Measurements from ENCODE around the gene NT5C. TPM values are rescaled to one million over a fixed set of nuclear protein-coding genes. Genes with fewer than 3 reads are reported as not detected.
"Not testable (repeated sequence)": the region's sequence is repeated elsewhere in the genome, so short reads cannot be mapped to it uniquely, and the experiment has no call there.

The NT5C gene
- total RNA-seq, 1 donor from 2014 or later: 57.1 TPM

DNA sequence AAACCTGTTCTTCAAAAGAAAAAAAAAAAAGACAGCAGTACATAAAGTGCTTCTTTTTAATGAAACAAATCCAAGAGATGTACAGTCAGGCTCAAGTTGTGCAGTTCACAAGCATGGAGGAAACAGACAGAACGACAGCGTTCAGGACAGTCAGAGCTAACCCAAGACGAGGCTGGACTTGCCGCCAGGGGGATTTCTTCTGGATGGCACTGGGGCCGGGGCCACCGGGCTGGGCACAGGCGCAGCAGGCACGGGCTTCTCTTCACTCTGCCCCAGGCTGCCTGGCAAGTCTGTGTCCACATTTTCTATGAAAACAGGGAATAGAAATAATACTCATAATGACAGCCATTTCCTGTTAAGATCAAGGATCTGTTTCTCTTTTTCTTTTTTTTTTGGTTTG is 4.4 kb upstream of the NT5C start:
- DNase-seq (ENCODE audit: low read depth) (peak; percentile 59), FAIRE-seq (no peak)
- H3K4me3 ChIP-seq (ENCODE audit: low read depth, low read length): no peak overlapping the region
- no peaks in the 10 kb centered on the region for H3K27me3 ChIP-seq (ENCODE audit: control insufficient read depth, insufficient read depth, low read length)
- TF ChIP-seq, protein P1, sequence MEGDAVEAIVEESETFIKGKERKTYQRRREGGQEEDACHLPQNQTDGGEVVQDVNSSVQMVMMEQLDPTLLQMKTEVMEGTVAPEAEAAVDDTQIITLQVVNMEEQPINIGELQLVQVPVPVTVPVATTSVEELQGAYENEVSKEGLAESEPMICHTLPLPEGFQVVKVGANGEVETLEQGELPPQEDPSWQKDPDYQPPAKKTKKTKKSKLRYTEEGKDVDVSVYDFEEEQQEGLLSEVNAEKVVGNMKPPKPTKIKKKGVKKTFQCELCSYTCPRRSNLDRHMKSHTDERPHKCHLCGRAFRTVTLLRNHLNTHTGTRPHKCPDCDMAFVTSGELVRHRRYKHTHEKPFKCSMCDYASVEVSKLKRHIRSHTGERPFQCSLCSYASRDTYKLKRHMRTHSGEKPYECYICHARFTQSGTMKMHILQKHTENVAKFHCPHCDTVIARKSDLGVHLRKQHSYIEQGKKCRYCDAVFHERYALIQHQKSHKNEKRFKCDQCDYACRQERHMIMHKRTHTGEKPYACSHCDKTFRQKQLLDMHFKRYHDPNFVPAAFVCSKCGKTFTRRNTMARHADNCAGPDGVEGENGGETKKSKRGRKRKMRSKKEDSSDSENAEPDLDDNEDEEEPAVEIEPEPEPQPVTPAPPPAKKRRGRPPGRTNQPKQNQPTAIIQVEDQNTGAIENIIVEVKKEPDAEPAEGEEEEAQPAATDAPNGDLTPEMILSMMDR (IDR thresholded peaks at IDR 0.05; ENCODE audit: insufficient read depth, low read length, severe bottlenecking): peak; percentile 70
- no peaks in the 10 kb centered on the region for H3K36me3 ChIP-seq (ENCODE audit: control insufficient read depth, insufficient read depth, low read length)

DNA sequence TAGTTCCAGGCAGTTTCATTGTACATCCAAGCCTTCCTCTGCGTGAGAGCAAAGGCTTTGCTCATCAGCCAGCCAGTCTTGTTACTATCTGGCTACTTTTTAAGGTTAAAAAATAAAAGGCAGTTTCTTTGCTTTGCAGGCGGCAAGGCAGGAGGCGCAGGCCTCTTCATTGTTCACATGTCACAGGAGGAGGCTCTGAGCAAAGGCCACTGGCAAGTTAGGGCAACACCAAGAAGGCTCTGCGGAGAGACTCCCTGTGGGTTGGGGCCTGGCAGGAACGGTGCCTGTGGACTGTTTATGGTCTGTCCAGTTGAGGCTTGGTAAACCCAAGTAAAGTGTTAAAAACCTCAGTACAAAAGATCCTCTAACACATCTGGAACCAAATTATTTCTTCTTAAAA is 3.9 kb upstream of the NT5C start:
- TF ChIP-seq, protein P1 (IDR thresholded peaks at IDR 0.05; ENCODE audit: insufficient read depth, low read length, severe bottlenecking): no peak
- no peaks in the 10 kb centered on the region for H3K27me3 ChIP-seq (ENCODE audit: control insufficient read depth, insufficient read depth, low read length)
- H3K36me3 ChIP-seq (ENCODE audit: control insufficient read depth, insufficient read depth, low read length): no peaks in the 10 kb centered on the region
- DNase-seq (ENCODE audit: low read depth): peak; percentile 41
- no peak overlapping the region for H3K4me3 ChIP-seq (ENCODE audit: low read depth, low read length)
- no peak for FAIRE-seq

DNA sequence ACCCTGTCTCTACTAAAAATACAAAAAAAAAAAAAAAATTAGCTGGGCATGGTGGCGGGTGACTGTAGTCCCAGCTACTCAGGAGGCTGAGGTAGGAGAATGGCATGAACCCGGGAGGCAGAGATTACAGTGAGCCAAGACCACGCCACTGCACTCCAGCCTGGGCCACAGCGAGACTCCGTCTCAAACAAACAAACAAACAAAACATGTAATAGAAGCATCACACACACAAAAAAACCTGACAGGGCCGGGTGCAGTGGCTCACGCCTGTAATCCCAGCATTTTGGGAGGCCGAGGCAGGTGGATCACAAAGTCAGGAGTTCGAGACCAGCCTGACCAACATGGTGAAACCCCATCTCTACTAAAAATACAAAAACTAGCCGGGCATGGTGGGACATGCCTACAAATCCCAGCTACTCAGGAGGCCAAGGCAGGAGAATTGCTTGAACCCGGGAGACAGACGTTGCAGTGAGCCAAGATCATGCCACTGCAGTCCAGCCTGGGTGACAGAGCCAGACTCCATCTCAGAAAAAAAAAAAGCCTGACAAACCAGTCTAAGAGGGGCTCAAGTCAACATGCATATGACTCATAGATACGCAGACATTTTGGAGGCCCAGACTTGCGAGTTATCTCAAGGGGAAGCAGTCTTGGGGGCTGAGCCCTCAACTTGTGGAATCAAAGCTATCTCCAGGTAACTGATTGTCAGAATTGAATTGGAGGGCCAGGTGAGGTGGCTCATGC is 2.2 kb upstream of the NT5C start:
- not testable (repeated sequence) for H3K27me3 ChIP-seq (ENCODE audit: control insufficient read depth, insufficient read depth, low read length); FAIRE-seq; H3K4me3 ChIP-seq (ENCODE audit: low read depth, low read length); H3K36me3 ChIP-seq (ENCODE audit: control insufficient read depth, insufficient read depth, low read length)
- peak; percentile 71 for DNase-seq (ENCODE audit: low read depth)

DNA sequence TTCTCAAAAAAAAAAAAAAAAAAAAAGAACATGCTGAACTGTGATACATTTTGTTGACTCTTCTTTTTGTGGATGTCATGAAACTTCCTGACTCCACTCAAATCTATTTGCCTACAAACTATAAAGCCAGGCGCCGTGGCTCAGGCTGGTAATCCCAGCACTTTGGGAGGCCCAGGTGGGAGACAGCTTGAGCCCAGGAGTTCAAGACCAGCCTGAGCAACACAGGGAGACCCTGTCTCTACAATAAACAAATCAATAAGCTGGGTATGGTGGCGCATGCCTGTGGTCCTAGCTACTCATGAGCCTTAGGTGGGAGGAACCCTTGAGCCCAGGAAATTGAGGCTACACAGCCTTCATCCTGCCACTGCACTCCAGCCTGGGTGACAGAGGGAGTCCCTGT is 1.5 kb upstream of the NT5C start:
- peaks cover 4% of the 10 kb centered on the region for H3K36me3 ChIP-seq (ENCODE audit: control insufficient read depth, insufficient read depth, low read length)
- DNase-seq (ENCODE audit: low read depth) (no peak), FAIRE-seq (no peak)
- no peaks in the 10 kb centered on the region for H3K27me3 ChIP-seq (ENCODE audit: control insufficient read depth, insufficient read depth, low read length)
- no peak overlapping the region for H3K4me3 ChIP-seq (ENCODE audit: low read depth, low read length)
- TF ChIP-seq, protein P1 (IDR thresholded peaks at IDR 0.05; ENCODE audit: insufficient read depth, low read length, severe bottlenecking): no peak

DNA sequence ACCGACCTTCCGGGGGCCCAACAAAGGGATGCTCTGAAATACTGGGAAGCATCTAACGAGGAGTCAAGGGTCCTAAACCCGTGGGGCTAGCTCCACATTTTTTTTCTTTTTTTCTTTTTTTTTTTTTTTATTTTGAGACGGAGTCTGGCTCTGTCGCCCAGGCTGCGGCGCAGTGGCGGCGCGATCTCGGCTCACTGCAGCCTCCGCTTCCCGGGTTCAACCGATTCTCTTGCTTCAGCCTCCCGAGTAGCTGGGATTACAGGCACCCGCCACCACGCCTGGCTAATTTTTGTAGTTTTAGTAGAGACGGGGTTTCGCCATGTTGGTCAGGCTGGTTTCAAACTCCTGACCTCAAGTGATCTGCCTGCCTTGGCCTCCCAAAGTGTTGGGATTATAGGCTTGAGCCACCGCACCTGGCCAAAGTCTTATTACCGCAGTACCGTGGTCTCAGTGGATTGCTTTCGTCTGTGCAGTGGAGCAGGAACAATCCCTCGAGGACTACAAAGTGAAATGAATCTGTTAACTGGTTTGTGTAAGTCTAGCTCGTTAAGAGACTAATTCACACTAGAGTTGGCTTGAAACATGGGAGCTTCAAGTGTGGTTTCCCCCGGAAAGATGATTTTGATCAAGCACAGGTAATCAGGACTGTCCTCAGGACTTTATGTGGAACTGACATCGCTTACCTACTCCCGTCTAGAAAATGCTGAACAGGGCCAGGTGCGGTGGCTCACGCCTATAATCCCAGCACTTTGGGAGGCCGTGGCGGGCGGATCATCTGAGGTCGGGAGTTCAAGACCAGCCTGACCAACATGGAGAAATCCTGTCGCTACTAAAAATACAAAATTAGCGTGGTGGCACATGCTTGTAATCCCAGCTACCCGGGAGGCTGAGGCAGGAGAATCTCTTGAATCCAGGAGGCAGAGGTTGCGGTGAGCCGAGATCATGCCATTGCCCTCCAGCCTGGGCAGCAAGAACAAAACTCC is 767 bp upstream of the NT5C start:
- DNase-seq (ENCODE audit: low read depth); H3K36me3 ChIP-seq (ENCODE audit: control insufficient read depth, insufficient read depth, low read length); FAIRE-seq; H3K27me3 ChIP-seq (ENCODE audit: control insufficient read depth, insufficient read depth, low read length): not testable (repeated sequence)
- H3K4me3 ChIP-seq (ENCODE audit: low read depth, low read length): peak overlapping the region; percentile 78

DNA sequence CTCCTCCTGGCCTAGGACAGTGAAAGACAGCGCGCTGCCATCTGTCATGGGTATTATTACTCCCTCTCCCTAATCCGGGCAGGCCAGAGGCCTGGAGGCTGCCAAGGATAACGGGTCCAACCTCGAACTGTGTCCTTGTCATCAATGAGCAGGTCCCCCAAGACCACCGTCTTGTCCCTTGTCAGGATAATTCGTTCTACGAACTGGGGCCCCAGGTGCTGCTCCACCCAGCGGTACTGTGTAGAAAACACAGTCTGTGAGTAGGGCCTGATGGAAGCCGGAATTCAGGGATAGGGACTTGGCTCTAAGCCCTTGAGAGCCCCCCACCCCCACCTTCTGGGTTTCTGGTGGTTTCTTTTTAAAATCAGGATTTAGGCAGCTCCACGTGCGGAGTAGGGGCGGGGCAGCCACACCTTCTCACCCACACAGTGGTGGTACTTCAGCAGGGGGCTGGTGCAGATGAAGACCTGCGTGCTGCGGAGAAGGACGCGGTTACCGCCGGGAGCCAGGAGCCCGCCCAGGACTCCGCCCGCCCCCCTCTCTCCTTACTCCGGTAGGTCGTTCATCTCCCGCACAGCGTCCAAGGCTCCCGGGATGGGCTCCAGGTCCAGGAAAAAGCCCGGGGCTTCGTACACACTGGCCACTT is 787 bp downstream of the NT5C start:
- FAIRE-seq: no peak

More for the DNA sequence above, 787 bp downstream of the NT5C start:
- no peaks in the 10 kb centered on the region for H3K27me3 ChIP-seq (ENCODE audit: control insufficient read depth, insufficient read depth, low read length)
- H3K36me3 ChIP-seq (ENCODE audit: control insufficient read depth, insufficient read depth, low read length): peaks cover 4% of the 10 kb centered on the region
- peak overlapping the region; percentile 78 for H3K4me3 ChIP-seq (ENCODE audit: low read depth, low read length)
- TF ChIP-seq, protein P1 (IDR thresholded peaks at IDR 0.05; ENCODE audit: insufficient read depth, low read length, severe bottlenecking): peak; percentile 64
- peak; percentile 43 for DNase-seq (ENCODE audit: low read depth)

Measured in bronchial epithelial cell (primary cell).